ENCODE results near the gene DHRS7B. TPM values are rescaled to one million over a fixed set of nuclear protein-coding genes. Genes with fewer than 3 reads are reported as not detected.

The DHRS7B gene
- total RNA-seq, 4 donors from 2014 or later: 24.0 to 30.3 (median 28.8) TPM

DNA sequence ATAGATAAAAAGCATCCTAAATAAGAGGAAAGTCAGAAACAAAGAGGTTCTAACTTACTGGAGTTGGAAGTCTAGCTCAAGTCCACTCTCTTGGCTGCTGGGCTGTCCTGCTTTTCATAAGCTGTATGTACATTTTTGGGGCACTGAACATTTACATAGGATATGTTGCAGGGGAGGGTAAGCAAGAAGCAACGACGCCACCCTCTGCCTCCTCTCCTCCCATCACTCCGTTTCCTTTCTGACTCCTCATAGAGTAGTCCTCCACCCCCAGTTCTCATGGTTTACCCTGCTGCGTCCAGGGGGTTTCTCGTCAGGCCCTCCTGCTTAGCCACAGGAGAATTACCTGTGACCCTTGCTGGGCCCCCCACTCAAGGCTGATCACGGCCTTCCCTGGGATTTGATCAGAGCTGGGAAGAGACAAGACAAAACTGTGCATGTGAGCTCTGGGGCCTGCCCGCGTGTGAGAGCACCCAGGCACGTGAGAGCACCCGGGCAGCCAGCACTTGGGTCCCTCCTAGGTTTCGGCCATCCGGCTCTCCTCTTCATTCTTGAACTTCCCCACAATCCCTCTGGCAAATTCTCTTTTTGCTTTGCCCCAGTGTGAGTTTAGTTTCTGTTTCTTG, 50.1 kb downstream of the DHRS7B start:
- DNase-seq (ENCODE audit: extremely low spot score): peak; percentile 72
- WGBS: 97% methylated on average over 12 of the region's 12 CpGs
- peaks cover 5 to 20% (median 7%) of the 10 kb centered on the region in 4 donors for H3K4me1 ChIP-seq
- H3K36me3 ChIP-seq: peaks cover 9 to 81% (median 41%) of the 10 kb centered on the region in 4 donors
- TF ChIP-seq POLR2AphosphoS5 (IDR thresholded peaks at IDR 0.05): no peak
- TF ChIP-seq EP300 (IDR thresholded peaks at IDR 0.05): no peak
- TF ChIP-seq POLR2A (IDR thresholded peaks at IDR 0.05; ENCODE audit: low read depth): no peak
- TF ChIP-seq, protein P1, sequence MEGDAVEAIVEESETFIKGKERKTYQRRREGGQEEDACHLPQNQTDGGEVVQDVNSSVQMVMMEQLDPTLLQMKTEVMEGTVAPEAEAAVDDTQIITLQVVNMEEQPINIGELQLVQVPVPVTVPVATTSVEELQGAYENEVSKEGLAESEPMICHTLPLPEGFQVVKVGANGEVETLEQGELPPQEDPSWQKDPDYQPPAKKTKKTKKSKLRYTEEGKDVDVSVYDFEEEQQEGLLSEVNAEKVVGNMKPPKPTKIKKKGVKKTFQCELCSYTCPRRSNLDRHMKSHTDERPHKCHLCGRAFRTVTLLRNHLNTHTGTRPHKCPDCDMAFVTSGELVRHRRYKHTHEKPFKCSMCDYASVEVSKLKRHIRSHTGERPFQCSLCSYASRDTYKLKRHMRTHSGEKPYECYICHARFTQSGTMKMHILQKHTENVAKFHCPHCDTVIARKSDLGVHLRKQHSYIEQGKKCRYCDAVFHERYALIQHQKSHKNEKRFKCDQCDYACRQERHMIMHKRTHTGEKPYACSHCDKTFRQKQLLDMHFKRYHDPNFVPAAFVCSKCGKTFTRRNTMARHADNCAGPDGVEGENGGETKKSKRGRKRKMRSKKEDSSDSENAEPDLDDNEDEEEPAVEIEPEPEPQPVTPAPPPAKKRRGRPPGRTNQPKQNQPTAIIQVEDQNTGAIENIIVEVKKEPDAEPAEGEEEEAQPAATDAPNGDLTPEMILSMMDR (IDR thresholded peaks at IDR 0.05): no peak
- no peaks in the 10 kb centered on the region for H3K27me3 ChIP-seq
- intact Hi-C loops (cut with DNase I): no loop called here
- no peaks in the 10 kb centered on the region for H3K9me3 ChIP-seq
- no peak overlapping the region for H3K4me3 ChIP-seq
- no peak overlapping the region for H3K27ac ChIP-seq (replicated peaks in 1 of 4)

DNA sequence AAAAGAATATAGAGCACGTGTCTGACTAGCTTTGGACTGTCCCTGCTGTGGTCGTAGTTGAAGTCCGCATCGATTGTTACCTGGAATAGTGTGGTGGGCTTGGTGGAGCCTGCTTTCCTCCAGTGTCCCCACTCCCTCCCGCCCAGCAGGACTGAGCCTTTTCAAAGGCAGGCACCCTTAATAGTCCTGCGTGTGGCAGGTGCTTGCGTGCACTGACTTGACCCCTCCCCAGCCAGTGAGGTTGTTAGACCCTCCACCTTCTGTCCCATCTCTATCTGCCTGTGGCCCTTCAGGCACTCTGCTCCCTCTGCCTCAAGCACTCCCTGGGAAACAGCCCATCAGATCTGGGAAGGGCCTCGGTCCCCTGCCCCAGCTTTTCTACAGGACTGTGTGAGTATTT, 50.6 kb downstream of the DHRS7B start:
- Histone ChIP-seq H3K4me3 (no peak overlapping the region), H3K27me3 (no peaks in the 10 kb centered on the region), H3K36me3 (peaks cover 9 to 76% (median 37%) of the 10 kb centered on the region in 4 donors), H3K4me1 (peaks cover 5 to 23% (median 7%) of the 10 kb centered on the region in 4 donors), H3K9me3 (no peaks in the 10 kb centered on the region), H3K27ac (replicated peaks in 1 of 4) (no peak overlapping the region)
- whole genome bisulfite sequencing: 95% methylated on average over 8 of the region's 8 CpGs
- DNase-seq (ENCODE audit: extremely low spot score): peak; percentile 83
- TF ChIP-seq, protein P1 (IDR thresholded peaks at IDR 0.05): no peak
- intact Hi-C loops (cut with DNase I): no loop called here

DNA sequence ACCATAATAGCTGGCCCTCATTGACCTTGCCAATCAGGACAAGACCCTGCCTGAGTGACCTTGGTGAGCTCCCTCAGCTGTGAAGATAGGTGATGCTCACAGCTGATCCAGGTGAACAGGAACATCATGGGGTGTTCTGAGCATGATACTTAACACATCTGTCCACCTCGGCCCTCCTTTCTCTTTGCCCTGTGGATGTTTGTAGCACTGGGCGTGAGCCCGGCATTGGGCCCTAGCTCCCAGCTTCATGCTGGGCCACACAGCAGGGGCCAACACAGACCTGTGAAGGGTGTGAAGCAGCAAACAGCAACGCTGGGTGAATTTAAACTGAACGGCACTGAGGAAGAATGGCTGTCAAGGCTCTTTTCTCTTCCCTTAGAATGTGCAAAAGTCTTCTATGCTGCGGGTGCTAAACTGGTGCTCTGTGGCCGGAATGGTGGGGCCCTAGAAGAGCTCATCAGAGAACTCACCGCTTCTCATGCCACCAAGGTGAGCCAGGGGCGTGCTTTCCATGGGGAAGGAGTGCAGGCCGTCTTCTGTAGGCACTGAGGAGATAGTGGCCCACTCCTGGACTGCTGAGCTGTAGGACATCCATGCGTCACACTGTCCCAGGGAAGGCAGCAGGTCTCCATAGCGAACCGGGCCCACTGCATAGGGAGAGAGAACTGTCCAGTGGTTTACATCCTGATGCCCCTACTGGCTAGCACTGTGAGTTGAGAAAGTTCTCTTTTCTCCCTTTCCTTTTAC, 51.3 kb downstream of the DHRS7B start:
- intact Hi-C loops (cut with DNase I): no loop called here
- Histone ChIP-seq H3K4me3 (no peak overlapping the region), H3K4me1 (peaks cover 5 to 21% (median 7%) of the 10 kb centered on the region in 4 donors), H3K9me3 (no peaks in the 10 kb centered on the region), H3K36me3 (peaks cover 9 to 70% (median 31%) of the 10 kb centered on the region in 4 donors), H3K27ac (replicated peaks in 1 of 4) (no peak overlapping the region), H3K27me3 (no peaks in the 10 kb centered on the region)
- peak; percentile 62 for DNase-seq (ENCODE audit: extremely low spot score)
- TF ChIP-seq POLR2A (IDR thresholded peaks at IDR 0.05; ENCODE audit: low read depth): no peak
- TF ChIP-seq EP300 (IDR thresholded peaks at IDR 0.05): no peak
- no peak for TF ChIP-seq POLR2AphosphoS5 (IDR thresholded peaks at IDR 0.05)
- TF ChIP-seq, protein P1 (IDR thresholded peaks at IDR 0.05): no peak
- 85% methylated on average over 8 of the region's 13 CpGs for WGBS

- Histone ChIP-seq H3K27ac (replicated peaks in 1 of 4) (no peak overlapping the region), H3K27me3 (no peaks in the 10 kb centered on the region), H3K36me3 (peaks cover 8 to 62% (median 42%) of the 10 kb centered on the region in 4 donors), H3K9me3 (no peaks in the 10 kb centered on the region), H3K4me1 (peaks cover 0 to 12% (median 3%) of the 10 kb centered on the region in 4 donors), H3K4me3 (no peak overlapping the region)
- WGBS: 69% methylated on average over 5 of the region's 5 CpGs
- intact Hi-C loops (cut with DNase I): no loop called here
- DNase-seq (ENCODE audit: extremely low spot score): no peak
- no peak for TF ChIP-seq POLR2AphosphoS5 (IDR thresholded peaks at IDR 0.05)
- no peak for TF ChIP-seq POLR2A (IDR thresholded peaks at IDR 0.05; ENCODE audit: low read depth)
- no peak for TF ChIP-seq EP300 (IDR thresholded peaks at IDR 0.05)
- TF ChIP-seq, protein P1 (IDR thresholded peaks at IDR 0.05): no peak
These were observed 56.7 kb downstream of the DHRS7B start for GRCh38 chr17:21183468-21183867.

All from esophagus muscularis mucosa (tissue), 4 donors.